GM23338 (cell line): Measurements from ENCODE around the gene DPH6.

Source experiments
- CREB1 ChIP-seq: fragments of 250-450 bp; sonication (Bioruptor Pico); IDR thresholded peaks from 2 replicates; pipeline ENCODE4 v1.5.0; 2020; ENCODE audit warnings: low read depth, mild to moderate bottlenecking, moderate library complexity
- CTCF ChIP-seq, 2 experiments: fragments of 200-600 bp in 1 of 2; sonication (generic) in 1 of 2; conservative IDR thresholded peaks; 2 replicates each; pipeline versions ENCODE4 v1.5.1 to v1.6.1; 2016 to 2017; ENCODE audit warnings: antibody characterized with exemption in 2 of 2, low read depth in 2 of 2, mild to moderate bottlenecking in 2 of 2, moderate library complexity in 1 of 2
- EZH2 ChIP-seq: fragments of 200-600 bp; sonication (generic); IDR thresholded peaks from one replicate; pipeline ENCODE4 v1.8.0; 2017; ENCODE audit warnings: antibody characterized with exemption, mild to moderate bottlenecking, low read depth; ENCODE audit not compliant: unreplicated experiment
- EZH2phosphoT487 ChIP-seq: fragments of 200-600 bp; sonication (generic); IDR thresholded peaks from one replicate; pipeline ENCODE4 v1.8.1; 2018; ENCODE audit warnings: antibody characterized with exemption; ENCODE audit not compliant: unreplicated experiment
- JUNB ChIP-seq: IDR thresholded peaks from one replicate; pipeline ENCODE4 v1.6.1; 2016; ENCODE audit warnings: antibody characterized with exemption; ENCODE audit not compliant: unreplicated experiment
- NANOG ChIP-seq: IDR thresholded peaks from 2 replicates; pipeline ENCODE4 v1.6.1; 2016; ENCODE audit warnings: antibody characterized with exemption, borderline replicate concordance
- POLR2AphosphoS5 ChIP-seq: IDR thresholded peaks from 2 replicates; pipeline ENCODE4 v1.6.1; 2016; ENCODE audit warnings: antibody characterized with exemption, low read depth
- REST ChIP-seq: IDR thresholded peaks from one replicate; pipeline ENCODE4 v1.6.1; 2018; ENCODE audit warnings: antibody characterized with exemption; ENCODE audit not compliant: unreplicated experiment
- STAT1 ChIP-seq: IDR thresholded peaks from one replicate; pipeline ENCODE4 v1.6.1; 2016; ENCODE audit warnings: antibody characterized with exemption; ENCODE audit not compliant: unreplicated experiment
- ZNF114 ChIP-seq: fragments of 250-450 bp; sonication (Bioruptor Pico); IDR thresholded peaks from 2 replicates; pipeline ENCODE4 v1.5.0; 2020; ENCODE audit warnings: mild to moderate bottlenecking, moderate library complexity
- ZNF331 ChIP-seq: fragments of 250-450 bp; sonication (Bioruptor Pico); IDR thresholded peaks from 2 replicates; pipeline ENCODE4 v1.5.0; 2020; ENCODE audit warnings: low read depth, mild to moderate bottlenecking, moderate library complexity
- ZNF462 ChIP-seq: fragments of 250-450 bp; sonication (Bioruptor Pico); IDR thresholded peaks from 2 replicates; pipeline ENCODE4 v1.5.0; 2020; ENCODE audit warnings: mild to moderate bottlenecking, moderate library complexity
- TF ChIP-seq, protein P1 (sequence below): IDR thresholded peaks from 2 replicates; pipeline ENCODE4 v1.6.1; 2016; ENCODE audit warnings: antibody characterized with exemption

DNA sequence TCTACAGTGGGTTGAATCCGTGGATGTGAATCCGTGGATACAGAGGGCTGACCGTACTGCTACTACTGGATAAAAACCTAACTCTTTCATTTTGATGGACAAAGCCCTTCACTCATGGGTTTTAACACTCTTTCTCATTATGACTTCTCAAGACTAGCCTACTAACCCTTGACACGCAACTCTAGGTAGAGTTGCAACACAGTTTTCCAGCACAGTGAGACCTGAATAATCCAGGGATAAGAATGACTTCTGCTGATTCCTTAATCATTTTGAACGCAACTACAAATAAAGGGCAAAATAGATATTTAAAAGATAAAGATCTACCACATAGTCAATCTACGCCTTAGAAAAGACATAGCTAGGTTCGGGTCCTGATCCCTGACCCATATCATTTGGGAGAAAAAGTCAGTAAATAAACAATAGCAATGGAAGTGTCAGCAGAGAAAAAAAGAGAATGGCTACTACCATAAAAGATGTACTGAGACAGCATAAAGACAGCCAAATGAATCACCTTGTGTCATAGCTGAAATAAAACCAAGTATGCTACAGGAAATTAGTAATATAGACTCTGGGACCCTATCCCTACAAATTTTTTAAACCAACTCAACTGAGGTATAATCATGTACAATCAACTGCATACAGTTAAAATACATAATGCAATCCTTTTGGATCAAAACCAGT is 87.6 kb downstream of the DPH6 start:
- TF ChIP-seq CTCF (conservative IDR thresholded peaks at IDR 0.05; ENCODE audit: low read depth in 2 of 2) (no peak), REST (no peak), EZH2 (no peak), JUNB (no peak), EZH2phosphoT487 (no peak), ZNF114 (no peak), CREB1 (CRISPR knock-in tag) (no peak), POLR2AphosphoS5 (no peak), NANOG (no peak), ZNF331 (no peak), STAT1 (no peak), ZNF462 (CRISPR knock-in tag) (no peak)
- TF ChIP-seq, protein P1, sequence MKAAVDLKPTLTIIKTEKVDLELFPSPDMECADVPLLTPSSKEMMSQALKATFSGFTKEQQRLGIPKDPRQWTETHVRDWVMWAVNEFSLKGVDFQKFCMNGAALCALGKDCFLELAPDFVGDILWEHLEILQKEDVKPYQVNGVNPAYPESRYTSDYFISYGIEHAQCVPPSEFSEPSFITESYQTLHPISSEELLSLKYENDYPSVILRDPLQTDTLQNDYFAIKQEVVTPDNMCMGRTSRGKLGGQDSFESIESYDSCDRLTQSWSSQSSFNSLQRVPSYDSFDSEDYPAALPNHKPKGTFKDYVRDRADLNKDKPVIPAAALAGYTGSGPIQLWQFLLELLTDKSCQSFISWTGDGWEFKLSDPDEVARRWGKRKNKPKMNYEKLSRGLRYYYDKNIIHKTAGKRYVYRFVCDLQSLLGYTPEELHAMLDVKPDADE: no peak
